Loucy (cell line): ENCODE results near the gene CLCNKB.

Experiments used
- H2AFZ ChIP-seq: fragments of 200-600 bp; sonication (generic); 2 replicates; pipeline ENCODE4 v1.6.0; 2016; ENCODE audit warnings: antibody characterized with exemption, mild to moderate bottlenecking, low read length, moderate library complexity
- H3F3A ChIP-seq: fragments of 200-600 bp; 2 replicates; pipeline ENCODE4 v1.6.0; 2016; ENCODE audit warnings: antibody characterized with exemption, low read depth, mild to moderate bottlenecking
- H3K27me3 ChIP-seq: fragments of 200-600 bp; sonication (generic); 2 replicates; pipeline ENCODE4 v1.6.1; 2014; ENCODE audit warnings: low read length, mild to moderate bottlenecking; ENCODE audit not compliant: insufficient read depth, poor library complexity, severe bottlenecking
- H3K36me3 ChIP-seq: fragments of 200-600 bp; sonication (generic); 2 replicates; pipeline ENCODE4 v1.6.1; 2016; ENCODE audit warnings: low read length; ENCODE audit not compliant: insufficient read depth
- H3K4me1 ChIP-seq: fragments of 200-600 bp; sonication (generic); 2 replicates; pipeline ENCODE4 v1.5.1; 2014; ENCODE audit warnings: low read length, mild to moderate bottlenecking; ENCODE audit not compliant: insufficient read depth, poor library complexity, severe bottlenecking
- H3K4me2 ChIP-seq: fragments of 200-600 bp; sonication (generic); 2 replicates; pipeline ENCODE4 v1.6.0; 2014; ENCODE audit warnings: antibody characterized with exemption, low read length, low read depth, mild to moderate bottlenecking; ENCODE audit not compliant: poor library complexity, severe bottlenecking
- H3K4me3 ChIP-seq: fragments of 200-600 bp; sonication (generic); 2 replicates; pipeline ENCODE4 v1.5.1; 2014; ENCODE audit warnings: low read length, mild to moderate bottlenecking, mixed read lengths; ENCODE audit not compliant: poor library complexity, severe bottlenecking
- H3K79me2 ChIP-seq: fragments of 200-600 bp; sonication (generic); 2 replicates; pipeline ENCODE4 v1.6.1; 2014; ENCODE audit warnings: low read length; ENCODE audit not compliant: insufficient read depth
- H3K9ac ChIP-seq: fragments of 200-600 bp; sonication (generic); 2 replicates; pipeline ENCODE4 v1.6.0; 2014; ENCODE audit warnings: mild to moderate bottlenecking, low read depth, low read length, moderate library complexity; ENCODE audit not compliant: poor library complexity, severe bottlenecking
- H3K9me2 ChIP-seq: fragments of 200-600 bp; sonication (generic); replicated peaks from 2 replicates; pipeline ENCODE4 v1.6.1; 2016; ENCODE audit warnings: low read depth, low read length, mixed read lengths
- H3K9me3 ChIP-seq: fragments of 200-600 bp; sonication (generic); 2 replicates; pipeline ENCODE4 v1.6.1; 2014; ENCODE audit warnings: mild to moderate bottlenecking, antibody characterized with exemption, low read length, low read depth; ENCODE audit not compliant: insufficient read depth
- H4K20me1 ChIP-seq: fragments of 200-600 bp; sonication (generic); 2 replicates; pipeline ENCODE4 v1.6.0; 2014; ENCODE audit warnings: antibody characterized with exemption, low read length, mild to moderate bottlenecking; ENCODE audit not compliant: insufficient read depth, poor library complexity, severe bottlenecking
- CTCF ChIP-seq: fragments of 200-600 bp; sonication (generic); conservative IDR thresholded peaks from 2 replicates; pipeline ENCODE4 v1.5.1; 2014; ENCODE audit warnings: mild to moderate bottlenecking, antibody characterized with exemption, low read length
- EZH2phosphoT487 ChIP-seq: fragments of 200-600 bp; IDR thresholded peaks from 2 replicates; pipeline ENCODE4 v1.6.1; 2018; ENCODE audit warnings: antibody characterized with exemption, mild to moderate bottlenecking, moderate library complexity, borderline replicate concordance

Gene CLCNKB

GRCh38 chr1:16074217-16074616 is 30.6 kb downstream of the CLCNKB start:
- H3K4me3 ChIP-seq, result no peak overlapping the region
- peaks cover 7% of the 10 kb centered on the region for H3K4me1 ChIP-seq
- no peak overlapping the region for H2AFZ ChIP-seq
- no peaks in the 10 kb centered on the region for H4K20me1 ChIP-seq
- H3F3A ChIP-seq, result no peaks in the 10 kb centered on the region
- no peaks in the 10 kb centered on the region for H3K27me3 ChIP-seq
- H3K4me2 ChIP-seq, result no peak overlapping the region
- TF ChIP-seq EZH2phosphoT487 (no peak), CTCF (no peak)
- no peaks in the 10 kb centered on the region for H3K9me3 ChIP-seq
- H3K9me2 ChIP-seq, result no peaks in the 10 kb centered on the region
- no peaks in the 10 kb centered on the region for H3K79me2 ChIP-seq
- H3K36me3 ChIP-seq, result no peaks in the 10 kb centered on the region
- H3K9ac ChIP-seq, result no peak overlapping the region

GRCh38 chr1:16075337-16076030 is 31.9 kb downstream of the CLCNKB start:
- H3K4me3 ChIP-seq, result no peak overlapping the region
- no peaks in the 10 kb centered on the region for H3K27me3 ChIP-seq
- no peaks in the 10 kb centered on the region for H3K9me3 ChIP-seq
- TF ChIP-seq EZH2phosphoT487, result no peak
- TF ChIP-seq CTCF, result no peak
- H3K36me3 ChIP-seq, result no peaks in the 10 kb centered on the region
- H3F3A ChIP-seq, result no peaks in the 10 kb centered on the region
- H4K20me1 ChIP-seq, result no peaks in the 10 kb centered on the region
- H3K4me1 ChIP-seq, result peaks cover 5% of the 10 kb centered on the region
- no peaks in the 10 kb centered on the region for H3K79me2 ChIP-seq
- H2AFZ ChIP-seq, result no peak overlapping the region
- H3K4me2 ChIP-seq, result no peak overlapping the region
- no peaks in the 10 kb centered on the region for H3K9me2 ChIP-seq
- H3K9ac ChIP-seq, result no peak overlapping the region

GRCh38 chr1:16076031-16076864 is 32.7 kb downstream of the CLCNKB start:
- Histone ChIP-seq H3K9ac (no peak overlapping the region), H3K4me2 (no peak overlapping the region), H3K4me3 (no peak overlapping the region), H3K9me3 (no peaks in the 10 kb centered on the region), H4K20me1 (no peaks in the 10 kb centered on the region), H3K9me2 (no peaks in the 10 kb centered on the region), H3K27me3 (no peaks in the 10 kb centered on the region), H3K36me3 (no peaks in the 10 kb centered on the region), H3F3A (no peaks in the 10 kb centered on the region), H2AFZ (no peak overlapping the region), H3K4me1 (peaks cover 5% of the 10 kb centered on the region), H3K79me2 (no peaks in the 10 kb centered on the region)
- TF ChIP-seq EZH2phosphoT487, result no peak
- TF ChIP-seq CTCF, result no peak
